Activated T-helper 2 cell treated with anti-CD3 and anti-CD28 coated beads, Interferon-gamma antibody, Interleukin-2, Interleukin-4, amounts not matched to agents 10 μg/mL and 5 μg/mL and 100 μg/mL, durations not matched to agents 14 hours and 24 hours and 36 hours (primary cell): ENCODE results near the gene PACSIN3. TPM values are rescaled to one million over a fixed set of nuclear protein-coding genes. Genes with fewer than 3 reads are reported as not detected.

Experiments
- DNase-seq: peaks from one replicate; pipeline ENCODE4 v3.0.0; 2021; ENCODE audit warnings: low spot score
- H3K27ac Mint-ChIP-seq: one replicate; pipeline ENCODE4 v1.8.0; 2021; ENCODE audit warnings: mixed read lengths
- H3K27me3 Mint-ChIP-seq: one replicate; pipeline ENCODE4 v1.8.0; 2021; ENCODE audit warnings: low read depth, mixed read lengths
- H3K36me3 Mint-ChIP-seq: one replicate; pipeline ENCODE4 v1.8.0; 2021; ENCODE audit warnings: low read depth, mixed read lengths
- H3K4me1 Mint-ChIP-seq: one replicate; pipeline ENCODE4 v1.8.0; 2021; ENCODE audit warnings: low read depth, mixed read lengths
- H3K4me3 Mint-ChIP-seq: one replicate; pipeline ENCODE4 v1.8.0; 2021; ENCODE audit warnings: low read depth, mild to moderate bottlenecking, moderate library complexity, mixed read lengths
- H3K9me3 Mint-ChIP-seq: one replicate; pipeline ENCODE4 v1.8.0; 2021; ENCODE audit warnings: mixed read lengths
- intact Hi-C: fragments of 100-400 bp; cut with micrococcal nuclease; formaldehyde crosslinking; loops from one replicate; pipeline ENCODE4 v1.15.1; 2023
- total RNA-seq: library from RNA; stranded (reverse); gene quantifications from 2 replicates; pipeline ENCODE4 v1.2.3, GENCODE V29; 2022

Gene PACSIN3
- total RNA-seq, 1 donor from 2014 or later: 22.2 TPM

DNA sequence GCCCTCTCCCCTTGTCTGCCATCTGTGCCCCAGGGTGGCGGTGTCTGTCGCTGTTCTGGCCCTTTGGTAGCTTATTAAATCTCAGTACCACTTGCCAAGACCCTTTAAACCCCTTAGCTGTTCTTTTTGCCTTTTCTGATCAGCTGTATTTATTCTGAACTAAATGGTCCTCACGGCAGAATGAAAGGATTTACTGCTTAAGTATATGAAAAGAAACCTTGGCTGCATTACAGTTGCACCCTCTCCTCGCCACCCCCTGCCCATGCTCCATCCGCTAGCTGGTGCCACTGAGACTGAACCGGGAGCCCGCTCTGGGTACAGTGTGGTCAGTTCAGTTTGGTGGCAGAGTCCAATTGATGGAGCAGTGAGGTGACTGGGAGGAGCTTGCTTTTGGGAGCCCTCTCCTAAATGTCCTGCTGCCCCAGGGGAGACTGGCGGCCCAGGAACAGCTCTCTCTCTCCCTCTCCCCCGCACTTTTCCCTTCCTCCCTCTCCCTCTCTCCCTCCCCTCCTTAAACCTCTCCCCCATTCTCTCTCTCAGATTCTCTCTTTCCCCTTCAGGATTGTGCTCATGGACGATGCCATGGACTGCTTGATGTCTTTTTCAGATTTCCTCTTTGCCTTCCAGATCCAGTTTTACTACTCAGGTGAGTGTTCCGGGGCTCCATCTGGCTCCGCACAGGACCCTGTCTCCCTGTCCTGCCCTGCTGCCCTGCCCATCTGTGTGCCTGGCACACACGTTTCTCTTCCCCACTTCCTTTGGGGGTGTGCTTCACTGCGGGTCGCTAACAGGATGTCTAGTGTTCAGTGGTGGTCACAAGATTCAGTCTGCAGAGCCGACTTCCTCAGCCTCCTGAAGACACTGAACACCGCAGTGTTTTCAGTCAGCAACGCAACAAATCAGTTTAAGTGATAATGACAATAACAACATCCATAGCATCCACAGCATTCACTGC lies 31.3 kb downstream of the PACSIN3 start:
- Mint-ChIP-seq H3K27me3 (no peaks in the 10 kb centered on the region), H3K4me3 (peak overlapping the region; percentile 5), H3K9me3 (no peaks in the 10 kb centered on the region), H3K4me1 (peaks cover 18% of the 10 kb centered on the region), H3K36me3 (no peaks in the 10 kb centered on the region), H3K27ac (peak overlapping the region; percentile 20)
- no peak for DNase-seq
- intact Hi-C loops: no loop called here

DNA sequence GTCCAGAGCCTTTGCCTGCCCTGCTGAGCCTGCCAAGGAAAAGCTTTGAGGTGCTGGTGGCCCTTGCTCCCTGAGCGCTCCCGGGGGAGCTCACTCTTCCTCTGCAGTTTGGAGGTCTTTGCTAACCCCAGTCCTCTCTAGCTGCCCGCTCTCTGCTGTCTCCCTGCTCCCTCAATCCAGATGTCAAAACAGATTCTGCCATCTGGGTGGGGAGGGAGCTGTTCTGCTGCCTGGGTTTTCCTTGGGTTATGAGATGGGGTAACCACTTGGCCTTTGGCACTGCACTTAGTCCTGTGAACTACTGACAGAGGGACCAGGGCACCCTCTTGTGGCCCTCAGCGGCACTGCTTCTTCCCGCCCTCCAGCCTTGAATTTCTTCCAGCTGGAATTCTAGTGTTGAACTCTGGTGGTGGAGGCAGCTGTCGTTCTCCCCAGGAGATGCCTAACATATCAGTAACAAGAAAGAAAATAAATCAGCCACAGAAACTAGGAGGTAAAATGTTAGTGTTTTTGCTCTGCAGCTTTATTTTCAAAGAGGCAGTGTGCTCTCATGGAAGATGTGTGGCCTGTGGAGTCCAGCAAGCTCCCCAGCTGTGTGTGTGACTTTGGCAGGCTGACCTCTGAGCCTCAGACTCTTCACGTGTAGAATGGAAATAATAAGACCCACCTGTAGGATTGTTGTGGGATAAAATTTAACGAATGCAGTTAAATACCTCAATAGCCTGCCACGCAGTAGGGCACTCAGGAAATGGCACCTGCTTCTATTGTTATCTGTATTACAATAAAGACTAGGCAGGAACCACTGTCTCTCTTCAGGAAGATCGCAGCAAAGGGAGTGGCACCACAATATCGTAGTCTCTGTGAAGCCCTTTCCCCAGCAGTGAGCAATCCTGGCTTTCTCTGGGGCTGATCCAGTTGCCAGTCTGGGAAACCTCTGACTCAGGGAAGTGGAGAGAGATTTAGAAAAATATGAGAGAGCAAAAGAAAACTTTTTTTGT lies 33.0 kb downstream of the PACSIN3 start:
- intact Hi-C loops: loop anchor here (1.0 kb wide), 1 partner anchor 264 kb away; no protein-coding TSS in a partner anchor

DNA sequence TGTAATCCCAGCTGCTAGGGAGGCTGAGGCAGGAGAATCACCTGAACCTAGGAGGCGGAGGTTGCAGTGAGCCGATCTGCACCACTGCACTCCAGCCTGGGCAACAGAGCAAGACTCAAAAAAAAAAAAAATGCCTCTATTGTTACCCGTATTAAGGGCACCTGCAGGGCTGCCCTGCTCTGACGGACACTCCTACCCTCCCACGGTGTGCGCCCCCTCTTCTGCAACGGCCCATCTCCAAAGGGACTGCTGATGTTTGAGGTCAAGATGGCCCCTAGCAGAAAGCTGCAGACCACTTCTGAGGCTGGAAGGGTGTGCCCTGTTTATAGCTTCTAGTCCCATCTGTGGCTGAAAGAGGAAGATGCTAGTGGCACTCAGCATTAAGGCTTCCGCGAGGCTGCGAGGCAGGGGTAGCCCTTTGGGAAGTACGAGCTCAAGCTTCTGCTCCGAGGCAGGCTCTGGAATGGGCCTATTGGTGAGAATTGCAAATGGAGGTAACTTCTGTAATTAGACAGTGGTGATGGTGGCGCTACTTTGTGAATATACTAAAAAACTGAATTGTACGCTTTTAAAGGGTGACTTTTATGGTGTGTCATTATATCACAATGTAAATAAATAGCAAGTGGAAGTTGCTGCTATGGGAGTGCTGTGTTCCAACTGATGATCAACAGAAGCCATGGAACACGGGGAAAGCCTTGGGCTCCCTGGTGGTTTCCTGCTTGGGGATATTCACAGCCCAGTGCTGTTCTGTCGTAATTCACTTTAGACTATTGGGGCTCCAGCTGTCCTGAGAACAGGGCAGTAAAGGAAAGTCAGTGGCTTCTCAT lies 33.9 kb downstream of the PACSIN3 start:
- no peak overlapping the region for H3K27ac Mint-ChIP-seq
- no peak for DNase-seq
- peaks cover 18% of the 10 kb centered on the region for H3K4me1 Mint-ChIP-seq
- no peaks in the 10 kb centered on the region for H3K9me3 Mint-ChIP-seq
- H3K27me3 Mint-ChIP-seq: no peaks in the 10 kb centered on the region
- no peaks in the 10 kb centered on the region for H3K36me3 Mint-ChIP-seq
- H3K4me3 Mint-ChIP-seq: no peak overlapping the region
- intact Hi-C loops: no loop called here

More for the DNA sequence above, 33.0 kb downstream of the PACSIN3 start:
- Mint-ChIP-seq H3K36me3 (no peaks in the 10 kb centered on the region), H3K9me3 (no peaks in the 10 kb centered on the region), H3K27ac (no peak overlapping the region), H3K4me3 (no peak overlapping the region), H3K4me1 (peaks cover 18% of the 10 kb centered on the region), H3K27me3 (no peaks in the 10 kb centered on the region)
- peak; percentile 40 for DNase-seq

DNA sequence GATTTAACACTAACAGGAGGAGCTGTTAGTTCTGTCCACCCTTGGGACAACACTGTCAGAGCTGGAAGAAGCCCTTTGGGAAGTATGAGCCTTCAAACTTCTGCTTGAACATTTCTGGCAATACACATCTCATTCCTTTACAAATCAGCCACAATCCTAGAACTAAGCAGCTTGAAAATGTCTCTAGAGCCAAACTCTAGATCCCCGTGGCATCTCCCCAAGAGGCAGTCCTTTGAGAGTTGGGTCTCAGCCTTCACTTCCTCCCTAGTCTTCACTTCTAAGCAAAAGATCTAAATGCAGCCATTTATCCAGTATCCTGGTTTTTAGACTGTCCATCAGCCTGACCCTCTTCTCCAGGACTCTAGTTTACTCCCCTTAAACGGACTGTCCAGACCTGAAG lies 36.5 kb downstream of the PACSIN3 start:
- H3K27me3 Mint-ChIP-seq: no peaks in the 10 kb centered on the region
- H3K4me1 Mint-ChIP-seq: peaks cover 10% of the 10 kb centered on the region
- intact Hi-C loops: no loop called here
- H3K27ac Mint-ChIP-seq: no peak overlapping the region
- no peaks in the 10 kb centered on the region for H3K9me3 Mint-ChIP-seq
- no peaks in the 10 kb centered on the region for H3K36me3 Mint-ChIP-seq
- DNase-seq: no peak
- H3K4me3 Mint-ChIP-seq: no peak overlapping the region

DNA sequence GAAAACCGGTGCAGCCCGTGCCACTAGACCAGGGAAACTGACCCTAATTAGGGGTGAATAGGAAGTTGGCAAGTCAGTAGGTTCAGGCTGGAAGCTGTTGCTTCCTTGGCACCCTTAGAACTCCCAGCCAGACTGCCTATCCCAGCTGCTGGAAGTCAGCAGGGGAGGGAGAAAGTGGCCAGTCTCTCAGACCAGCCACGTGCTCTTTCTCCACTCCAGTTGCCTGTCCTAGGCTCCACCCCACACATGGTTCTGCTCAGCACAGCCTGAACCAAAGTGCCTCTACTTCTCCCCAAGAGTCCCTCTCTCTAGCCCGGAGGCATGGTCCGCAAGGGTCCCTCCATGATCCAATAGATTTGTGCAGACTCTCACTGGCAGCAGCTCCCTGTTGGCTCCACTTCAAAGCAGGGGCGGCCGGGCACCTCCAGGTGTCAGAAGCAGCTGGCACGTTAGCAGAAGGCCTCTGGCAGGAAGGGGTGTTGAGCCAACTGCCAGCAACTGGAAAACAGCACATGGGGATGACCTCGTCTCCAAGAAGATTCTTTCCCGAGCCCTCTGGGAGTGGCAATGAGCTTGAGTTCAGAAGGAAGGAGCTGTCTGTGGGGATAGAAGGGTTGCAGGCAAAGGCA lies 37.2 kb downstream of the PACSIN3 start:
- Mint-ChIP-seq H3K4me3 (no peak overlapping the region), H3K4me1 (peaks cover 4% of the 10 kb centered on the region), H3K36me3 (no peaks in the 10 kb centered on the region), H3K9me3 (no peaks in the 10 kb centered on the region), H3K27me3 (no peaks in the 10 kb centered on the region), H3K27ac (no peak overlapping the region)
- DNase-seq: no peak
- intact Hi-C loops: no loop called here

DNA sequence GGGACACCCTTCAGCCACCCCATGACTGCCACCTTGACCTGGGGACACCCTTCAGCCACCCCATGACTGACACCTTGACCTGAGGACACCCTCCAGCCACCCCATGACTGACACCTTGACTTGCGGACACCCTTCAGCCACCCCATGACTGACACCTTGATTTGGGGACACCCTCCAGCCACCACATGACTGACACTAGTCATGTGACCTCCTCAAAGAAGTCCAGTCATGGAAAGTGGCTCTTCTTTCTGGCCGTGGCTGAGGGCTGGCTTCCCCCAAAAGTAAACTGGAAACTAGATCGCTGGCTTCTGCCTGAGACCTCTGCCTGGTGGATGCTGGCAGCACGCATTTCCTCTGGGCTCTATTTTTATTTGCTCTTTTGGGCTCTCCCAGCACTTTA lies 38.0 kb downstream of the PACSIN3 start:
- no peak for DNase-seq
- H3K27me3 Mint-ChIP-seq: no peaks in the 10 kb centered on the region
- intact Hi-C loops: no loop called here
- H3K27ac Mint-ChIP-seq: no peak overlapping the region
- no peaks in the 10 kb centered on the region for H3K9me3 Mint-ChIP-seq
- H3K4me3 Mint-ChIP-seq: no peak overlapping the region
- H3K4me1 Mint-ChIP-seq: peaks cover 2% of the 10 kb centered on the region
- no peaks in the 10 kb centered on the region for H3K36me3 Mint-ChIP-seq

DNA sequence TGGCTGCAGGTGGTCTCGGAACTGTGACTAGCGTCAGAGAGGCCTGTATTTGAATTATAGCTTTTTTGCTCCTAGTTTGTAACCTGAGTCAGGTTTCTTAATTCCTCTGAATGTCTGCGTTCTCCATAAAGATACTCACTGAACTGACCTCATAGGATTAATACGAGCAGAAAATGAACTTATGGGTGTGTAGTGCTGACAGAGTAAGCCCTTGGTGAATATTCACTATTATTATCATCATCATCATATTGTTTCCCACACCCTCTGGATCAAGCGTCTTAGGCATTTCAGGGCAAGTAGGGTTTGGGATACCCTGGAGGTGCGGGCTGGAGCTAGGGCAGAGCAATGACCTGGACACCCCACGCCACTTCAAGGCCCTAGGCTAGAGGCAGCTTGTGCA lies 38.6 kb downstream of the PACSIN3 start:
- no peak for DNase-seq
- Mint-ChIP-seq H3K4me1 (no peaks in the 10 kb centered on the region), H3K4me3 (no peak overlapping the region), H3K9me3 (no peaks in the 10 kb centered on the region), H3K27ac (no peak overlapping the region), H3K36me3 (no peaks in the 10 kb centered on the region), H3K27me3 (no peaks in the 10 kb centered on the region)
- intact Hi-C loops: no loop called here

DNA sequence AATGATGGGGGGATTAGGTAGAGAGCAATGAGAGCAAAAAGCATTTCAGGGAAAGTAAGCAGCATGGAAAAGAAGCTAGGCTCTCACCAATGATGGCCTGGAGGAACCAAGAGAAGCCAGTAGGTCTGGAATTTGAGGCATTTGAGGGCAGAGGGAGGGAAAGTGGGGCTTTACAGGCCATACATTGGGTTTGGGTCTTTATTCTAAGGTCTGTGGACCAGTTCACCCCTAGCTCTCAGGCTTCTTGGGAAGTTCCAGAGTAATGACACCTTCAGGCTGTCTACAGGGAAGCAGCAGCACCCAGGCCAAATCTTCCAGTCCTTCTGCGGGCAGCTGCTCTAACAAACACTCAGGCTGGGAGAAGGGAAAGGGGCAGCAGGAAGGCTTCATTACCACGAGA lies 39.0 kb downstream of the PACSIN3 start:
- Mint-ChIP-seq H3K27me3 (no peaks in the 10 kb centered on the region), H3K36me3 (no peaks in the 10 kb centered on the region), H3K9me3 (no peaks in the 10 kb centered on the region), H3K4me3 (no peak overlapping the region), H3K4me1 (no peaks in the 10 kb centered on the region), H3K27ac (no peak overlapping the region)
- intact Hi-C loops: no loop called here
- no peak for DNase-seq

DNA sequence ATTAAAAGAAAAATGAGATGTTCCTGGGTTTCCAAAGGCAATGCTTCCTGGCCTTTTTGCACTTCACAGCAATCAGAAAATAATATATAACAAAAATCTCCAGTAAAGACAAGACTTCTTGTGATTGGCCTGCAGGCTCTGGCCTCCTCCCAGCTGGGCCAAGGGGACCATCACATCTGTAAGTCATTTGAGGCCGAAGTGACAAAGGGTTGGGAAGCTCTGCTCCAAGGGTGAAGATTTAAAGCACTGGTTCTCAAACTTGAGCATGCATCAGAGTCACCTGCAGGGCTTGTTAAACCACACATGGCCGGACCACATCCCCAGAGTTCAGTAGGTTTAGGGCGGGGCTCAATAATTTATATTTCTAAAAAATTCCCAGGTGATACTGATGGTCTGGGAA lies 41.7 kb downstream of the PACSIN3 start:
- Mint-ChIP-seq H3K27me3 (no peaks in the 10 kb centered on the region), H3K36me3 (no peaks in the 10 kb centered on the region), H3K9me3 (no peaks in the 10 kb centered on the region), H3K4me3 (no peak overlapping the region), H3K4me1 (no peaks in the 10 kb centered on the region), H3K27ac (no peak overlapping the region)
- intact Hi-C loops: no loop called here
- no peak for DNase-seq

DNA sequence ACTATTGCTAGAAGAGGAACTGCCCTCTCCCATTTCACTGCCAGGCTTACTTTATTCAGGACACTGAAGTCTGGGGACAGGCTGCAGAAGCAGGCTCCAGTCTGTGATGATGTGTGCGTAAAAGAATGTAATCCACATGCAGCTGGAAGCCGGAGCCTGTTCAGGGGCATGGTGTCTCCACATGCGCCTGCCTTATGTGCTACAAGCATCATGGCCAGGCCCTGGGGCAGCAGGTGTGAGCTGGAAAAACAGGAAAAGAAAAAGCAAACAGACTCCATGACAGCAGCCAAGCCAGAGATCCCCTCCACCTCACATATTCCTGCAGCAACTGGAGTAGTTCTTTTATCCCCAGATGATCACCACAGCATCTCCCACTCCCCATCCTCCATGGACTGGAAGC lies 42.9 kb downstream of the PACSIN3 start:
- Mint-ChIP-seq H3K27me3 (no peaks in the 10 kb centered on the region), H3K4me3 (no peak overlapping the region), H3K27ac (no peak overlapping the region), H3K9me3 (no peaks in the 10 kb centered on the region), H3K36me3 (no peaks in the 10 kb centered on the region), H3K4me1 (peaks cover 2% of the 10 kb centered on the region)
- intact Hi-C loops: no loop called here
- no peak for DNase-seq

DNA sequence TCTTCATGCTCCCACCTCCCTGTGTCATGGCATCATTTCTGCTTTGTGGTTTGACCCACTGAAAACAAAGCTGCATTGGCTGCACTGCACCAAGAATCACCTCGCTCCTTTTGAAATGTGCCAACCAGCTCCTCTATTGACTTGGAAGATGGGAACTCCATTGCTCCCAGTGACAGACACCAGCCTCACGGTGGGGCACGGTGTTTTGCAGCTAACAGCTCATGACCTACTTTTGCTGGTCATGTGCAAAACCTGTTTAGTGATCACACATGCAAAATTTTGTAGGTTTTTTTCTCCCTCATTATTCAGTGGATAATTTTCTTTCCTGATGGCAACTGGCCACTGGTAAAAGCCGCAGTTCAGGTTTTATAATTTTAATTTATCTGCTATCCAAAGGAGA lies 46.4 kb downstream of the PACSIN3 start:
- Mint-ChIP-seq H3K27ac (no peak overlapping the region), H3K4me1 (peaks cover 2% of the 10 kb centered on the region), H3K9me3 (no peaks in the 10 kb centered on the region), H3K4me3 (no peak overlapping the region), H3K36me3 (peaks cover 3% of the 10 kb centered on the region), H3K27me3 (peaks cover 3% of the 10 kb centered on the region)
- no peak for DNase-seq
- intact Hi-C loops: no loop called here

DNA sequence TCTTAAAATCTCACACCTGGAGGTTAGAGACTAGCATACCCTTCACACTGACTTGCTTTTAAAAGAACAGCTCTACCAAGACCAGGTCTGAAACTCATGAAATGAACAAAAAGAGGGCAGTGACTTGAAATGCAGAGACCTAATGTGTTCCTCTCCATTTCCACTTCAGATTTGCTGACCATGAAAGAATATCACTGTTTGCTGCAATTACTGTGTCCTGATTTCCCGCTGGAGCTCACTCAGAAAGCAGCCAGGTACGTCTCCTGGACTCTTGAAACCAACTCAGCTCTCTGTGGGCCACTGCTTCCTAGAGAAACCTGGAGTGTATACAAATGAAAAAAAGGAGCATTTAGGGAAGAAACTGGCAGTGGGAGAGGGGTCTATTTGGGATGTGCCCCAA lies 48.8 kb downstream of the PACSIN3 start:
- intact Hi-C loops: no loop called here
- no peak for DNase-seq
- peaks cover 3% of the 10 kb centered on the region for H3K36me3 Mint-ChIP-seq
- peaks cover 3% of the 10 kb centered on the region for H3K27me3 Mint-ChIP-seq
- H3K4me3 Mint-ChIP-seq: no peak overlapping the region
- peaks cover 2% of the 10 kb centered on the region for H3K4me1 Mint-ChIP-seq
- H3K27ac Mint-ChIP-seq: no peak overlapping the region
- no peaks in the 10 kb centered on the region for H3K9me3 Mint-ChIP-seq
